GM19238 (cell line): ENCODE results near the gene VIL1.

Experiments
- DNase-seq: peaks from one replicate; pipeline ENCODE4 v3.0.0; 2011; ENCODE audit warnings: low spot score; ENCODE audit not compliant: insufficient read length

The VIL1 gene

GRCh38 chr2:218418717-218419458 is at the start of gene VIL1:
VIL1 (plus strand) TSS chr2:218419123; CDS start chr2:218423779, 4,656 bp downstream.
- DNase-seq: no peak

GRCh38 chr2:218369330-218369729 is 49.6 kb upstream of the VIL1 start:
- DNase-seq: no peak

- DNase-seq: no peak
These were observed 48.4 kb upstream of the VIL1 start for GRCh38 chr2:218370410-218371063.

GRCh38 chr2:218371983-218372350 is 47.0 kb upstream of the VIL1 start:
- no peak for DNase-seq

- no peak for DNase-seq
These were observed 44.1 kb upstream of the VIL1 start for GRCh38 chr2:218374795-218375194.

- no peak for DNase-seq
These were observed 43.7 kb upstream of the VIL1 start for GRCh38 chr2:218375212-218375611.

- no peak for DNase-seq
These were observed 40.9 kb upstream of the VIL1 start for GRCh38 chr2:218378053-218378452.

GRCh38 chr2:218381916-218382366 is 37.0 kb upstream of the VIL1 start, which contains the start of gene SLC11A1:
SLC11A1 (plus strand) TSS chr2:218382273; CDS start chr2:218382369, 96 bp downstream.
- no peak for DNase-seq

GRCh38 chr2:218382785-218383184 is 36.1 kb upstream of the VIL1 start:
- no peak for DNase-seq

- DNase-seq: no peak
These were observed 34.9 kb upstream of the VIL1 start for GRCh38 chr2:218383892-218384519.

- no peak for DNase-seq
These were observed 33.9 kb upstream of the VIL1 start for GRCh38 chr2:218384975-218385374.

- no peak for DNase-seq
These were observed 32.2 kb upstream of the VIL1 start for GRCh38 chr2:218386505-218387368.

- no peak for DNase-seq
These were observed 31.3 kb upstream of the VIL1 start for GRCh38 chr2:218387369-218388194.

- DNase-seq: no peak
These were observed 29.4 kb upstream of the VIL1 start for GRCh38 chr2:218389333-218390150.

GRCh38 chr2:218391202-218391601 is 27.7 kb upstream of the VIL1 start:
- DNase-seq: no peak

- DNase-seq: no peak
These were observed 26.5 kb upstream of the VIL1 start for GRCh38 chr2:218392459-218392858.

- DNase-seq: no peak
These were observed 25.9 kb upstream of the VIL1 start for GRCh38 chr2:218392891-218393462.

- DNase-seq: no peak
These were observed 25.1 kb upstream of the VIL1 start for GRCh38 chr2:218393750-218394290.
